GM12872 (cell line): Measurements from ENCODE around the gene ABR.

Source experiments
- CTCF ChIP-seq: IDR thresholded peaks from 3 replicates; pipeline ENCODE4 v1.5.1; 2011; ENCODE audit warnings: low read depth, mild to moderate bottlenecking, low read length, moderate library complexity; ENCODE audit not compliant: insufficient read depth

Gene ABR

GRCh38 chr17:1147664-1148063 is 32.1 kb downstream of the ABR start:
- TF ChIP-seq CTCF: no peak

GRCh38 chr17:1146561-1147265 is 33.1 kb downstream of the ABR start:
- no peak for TF ChIP-seq CTCF

- no peak for TF ChIP-seq CTCF
Observed at GRCh38 chr17:1145311-1145986, 34.3 kb downstream of the ABR start.

GRCh38 chr17:1144162-1144561 is 35.6 kb downstream of the ABR start:
- no peak for TF ChIP-seq CTCF

- no peak for TF ChIP-seq CTCF
Observed at GRCh38 chr17:1143573-1143972, 36.2 kb downstream of the ABR start.

- no peak for TF ChIP-seq CTCF
Observed at GRCh38 chr17:1142561-1142971, 37.2 kb downstream of the ABR start.

- no peak for TF ChIP-seq CTCF
Observed at GRCh38 chr17:1137465-1137894, 42.3 kb downstream of the ABR start.
